GM18951 (cell line): ENCODE measurements around the gene KCNQ5.

Source experiments
- POLR2A ChIP-seq: IDR thresholded peaks from 4 replicates; pipeline ENCODE4 v1.6.1; 2011; ENCODE audit warnings: mild to moderate bottlenecking; ENCODE audit not compliant: insufficient read length, insufficient read depth; ENCODE audit errors: extremely low read depth
- in situ Hi-C: fragments of 300-500 bp; cut with MboI; formaldehyde crosslinking; loops from one replicate; pipeline ENCODE4 v1.12.0; 2022; ENCODE audit warnings: low sequenced_read_pairs, mixed read lengths, inconsistent platforms; ENCODE audit not compliant: unreplicated experiment

Gene KCNQ5

GRCh38 chr6:73088138-73088813, 466.4 kb downstream of the KCNQ5 start:
- in situ Hi-C loops: no loop called here
- TF ChIP-seq POLR2A: no peak

- in situ Hi-C loops: no loop called here
- TF ChIP-seq POLR2A: no peak
Measured at GRCh38 chr6:73104921-73105320, 483.1 kb downstream of the KCNQ5 start.

- TF ChIP-seq POLR2A: no peak
- in situ Hi-C loops: no loop called here
Measured at GRCh38 chr6:73107016-73107415, 485.2 kb downstream of the KCNQ5 start.

- no peak for TF ChIP-seq POLR2A
- in situ Hi-C loops: no loop called here
Measured at GRCh38 chr6:73108949-73109348, 487.1 kb downstream of the KCNQ5 start.

GRCh38 chr6:73109659-73110058, 487.8 kb downstream of the KCNQ5 start:
- no peak for TF ChIP-seq POLR2A

GRCh38 chr6:73116330-73116729, 494.5 kb downstream of the KCNQ5 start:
- in situ Hi-C loops: no loop called here
- no peak for TF ChIP-seq POLR2A

More at GRCh38 chr6:73109659-73110058, 487.8 kb downstream of the KCNQ5 start:
- in situ Hi-C loops: no loop called here

GRCh38 chr6:73121421-73121993, 499.6 kb downstream of the KCNQ5 start:
- TF ChIP-seq POLR2A: no peak
- in situ Hi-C loops: no loop called here

GRCh38 chr6:73123632-73124329, 501.9 kb downstream of the KCNQ5 start:
- no peak for TF ChIP-seq POLR2A
- in situ Hi-C loops: no loop called here

- no peak for TF ChIP-seq POLR2A
- in situ Hi-C loops: loop anchor here (5.0 kb wide), 1 partner anchor 513 kb away; no protein-coding TSS in a partner anchor
Measured at GRCh38 chr6:73129653-73130443, 508.0 kb downstream of the KCNQ5 start.

GRCh38 chr6:73131706-73132105, 509.8 kb downstream of the KCNQ5 start:
- TF ChIP-seq POLR2A: no peak
- in situ Hi-C loops: loop anchor here (5.0 kb wide), 1 partner anchor 514 kb away; no protein-coding TSS in a partner anchor

- TF ChIP-seq POLR2A: no peak
- in situ Hi-C loops: loop anchor here (5.0 kb wide), 1 partner anchor 517 kb away; no protein-coding TSS in a partner anchor
Measured at GRCh38 chr6:73134588-73134987, 512.7 kb downstream of the KCNQ5 start.

- no peak for TF ChIP-seq POLR2A
- in situ Hi-C loops: no loop called here
Measured at GRCh38 chr6:73139681-73140383, 518.0 kb downstream of the KCNQ5 start.
